HepG2 (cell line): ENCODE data around the gene KLF12. TPM values are rescaled to one million over a fixed set of nuclear protein-coding genes. Genes with fewer than 3 reads are reported as not detected.

Source experiments
- ARNT ChIP-seq: fragments of 450-650 bp; IDR thresholded peaks from 2 replicates; pipeline ENCODE4 v1.6.1; 2017
- BCL6 ChIP-seq: IDR thresholded peaks from 2 replicates; pipeline ENCODE4 v1.6.1; 2016; ENCODE audit warnings: missing genetic modification reagents, missing compliant biosample characterization
- ELF1 ChIP-seq: sonication (generic); formaldehyde crosslinking; IDR thresholded peaks from 2 replicates; pipeline ENCODE4 v1.4.0; 2020; ENCODE audit warnings: missing genetic modification reagents
- FOXA1 ChIP-seq, 2 experiments: fragments of 450-650 bp in 1 of 2; sonication (generic) in 1 of 2; formaldehyde crosslinking in 1 of 2; IDR thresholded peaks; 2 replicates each; pipeline versions ENCODE4 v1.4.0 to v1.6.1; 2016 to 2020; ENCODE audit warnings: missing genetic modification reagents in 1 of 2
- GATAD2A ChIP-seq: IDR thresholded peaks from 2 replicates; pipeline ENCODE4 v1.6.1; 2016
- GTF2F1 ChIP-seq: fragments of 150-350 bp; IDR thresholded peaks from 2 replicates; pipeline ENCODE4 v1.6.1; 2014; ENCODE audit warnings: low read length
- HDAC2 ChIP-seq: sonication (generic); formaldehyde crosslinking; IDR thresholded peaks from 2 replicates; pipeline ENCODE4 v1.4.0; 2020; ENCODE audit warnings: missing genetic modification reagents
- HHEX ChIP-seq: IDR thresholded peaks from 2 replicates; pipeline ENCODE4 v1.6.1; 2016; ENCODE audit warnings: control low read depth
- JDP2 ChIP-seq: sonication (generic); formaldehyde crosslinking; IDR thresholded peaks from 2 replicates; pipeline ENCODE4 v1.8.1; 2022; ENCODE audit warnings: missing genetic modification reagents, borderline replicate concordance
- MED1 ChIP-seq: sonication (generic); formaldehyde crosslinking; IDR thresholded peaks from 2 replicates; pipeline ENCODE4 v1.4.0; 2020; ENCODE audit warnings: missing genetic modification reagents
- MEIS1 ChIP-seq: sonication (generic); formaldehyde crosslinking; IDR thresholded peaks from 2 replicates; pipeline ENCODE4 v1.9.0; 2021; ENCODE audit warnings: mild to moderate bottlenecking, missing genetic modification reagents, moderate library complexity, borderline replicate concordance
- NRL ChIP-seq: sonication (generic); formaldehyde crosslinking; IDR thresholded peaks from 2 replicates; pipeline ENCODE4 v1.5.0; 2020; ENCODE audit warnings: missing genetic modification reagents, mild to moderate bottlenecking, moderate library complexity, borderline replicate concordance
- PHF21A ChIP-seq: sonication (generic); formaldehyde crosslinking; IDR thresholded peaks from 2 replicates; pipeline ENCODE4 v1.5.0; 2020; ENCODE audit warnings: mild to moderate bottlenecking, missing genetic modification reagents
- POGZ ChIP-seq: sonication (generic); formaldehyde crosslinking; IDR thresholded peaks from 2 replicates; pipeline ENCODE4 v1.4.0; 2020; ENCODE audit warnings: mild to moderate bottlenecking, missing genetic modification reagents
- PPARG ChIP-seq: conservative IDR thresholded peaks from 2 replicates; pipeline ENCODE4 v1.6.1; 2016; ENCODE audit warnings: missing biosample characterization, missing genetic modification reagents
- SNAPC2 ChIP-seq: sonication (generic); formaldehyde crosslinking; IDR thresholded peaks from 2 replicates; pipeline ENCODE4 v1.8.1; 2022; ENCODE audit warnings: mild to moderate bottlenecking, missing genetic modification reagents
- TEAD3 ChIP-seq: optimal IDR thresholded peaks from 2 replicates; pipeline ENCODE3; 2016; ENCODE audit warnings: borderline replicate concordance
- ZBTB21 ChIP-seq: sonication (generic); formaldehyde crosslinking; IDR thresholded peaks from 2 replicates; pipeline ENCODE4 v1.4.0; 2020; ENCODE audit warnings: missing genetic modification reagents
- ZMYM3 ChIP-seq: sonication (generic); formaldehyde crosslinking; IDR thresholded peaks from 2 replicates; pipeline ENCODE4 v1.5.1; 2020; ENCODE audit warnings: mild to moderate bottlenecking, missing genetic modification reagents
- ZMYM4 ChIP-seq: sonication (generic); formaldehyde crosslinking; IDR thresholded peaks from 2 replicates; pipeline ENCODE4 v1.8.1; 2023; ENCODE audit warnings: mild to moderate bottlenecking, missing genetic modification reagents
- ZNF160 ChIP-seq: sonication (generic); formaldehyde crosslinking; IDR thresholded peaks from 2 replicates; pipeline ENCODE4 v1.8.0; 2022; ENCODE audit warnings: mild to moderate bottlenecking, inconsistent platforms, missing genetic modification reagents
- ZNF292 ChIP-seq: sonication (generic); formaldehyde crosslinking; IDR thresholded peaks from 2 replicates; pipeline ENCODE4 v1.8.1; 2022; ENCODE audit warnings: mild to moderate bottlenecking, low read depth, missing genetic modification reagents, borderline replicate concordance
- ZNF644 ChIP-seq: IDR thresholded peaks from 2 replicates; pipeline ENCODE4 v1.6.1; 2016; ENCODE audit warnings: low read depth
- ZNF782 ChIP-seq: sonication (generic); formaldehyde crosslinking; IDR thresholded peaks from 2 replicates; pipeline ENCODE4 v1.4.0; 2020; ENCODE audit warnings: missing genetic modification reagents, mild to moderate bottlenecking, borderline replicate concordance
- polyA plus RNA-seq, 8 experiments: library from polyadenylated mRNA; depleted of rRNA in 3 of 8; stranded (reverse) in 7 of 8; unstranded in 1 of 8; fragments of >200 nt; fragmentation: Illumina TruSeq in 4 of 8; extraction: Trizol in 4 of 8; gene quantifications; 2 replicates each; pipeline versions ENCODE4 v1.2.1 to v1.2.3, GENCODE V29; 2011 to 2016; ENCODE audit warnings: low read depth in 4 of 8, missing spikeins in 1 of 8, mixed read lengths in 1 of 8; ENCODE audit not compliant: insufficient read depth in 1 of 8
- total RNA-seq, 5 experiments: library from RNA; depleted of rRNA; stranded (reverse); fragments of >200 nt; fragmentation: Illumina TruSeq; extraction: Trizol; gene quantifications; 2 replicates each; pipeline ENCODE4 v1.2.3, GENCODE V29; 2016; ENCODE audit warnings: low read depth in 1 of 5
- TF ChIP-seq, protein P1 (sequence below): sonication (generic); formaldehyde crosslinking; IDR thresholded peaks from 2 replicates; pipeline ENCODE4 v1.4.0; 2020; ENCODE audit warnings: mild to moderate bottlenecking, missing genetic modification reagents, borderline replicate concordance
- TF ChIP-seq, protein P2 (sequence below): sonication (generic); formaldehyde crosslinking; conservative IDR thresholded peaks from 2 replicates; pipeline ENCODE4 v1.4.0; 2020; ENCODE audit warnings: mild to moderate bottlenecking, missing genetic modification reagents, moderate library complexity

Gene KLF12
- total and polyA plus RNA-seq, 2 of the 13 experiments (the other 11 are each of a cell fraction or from before 2014, with no cell fraction given): 0.66 to 1.5 TPM

DNA sequence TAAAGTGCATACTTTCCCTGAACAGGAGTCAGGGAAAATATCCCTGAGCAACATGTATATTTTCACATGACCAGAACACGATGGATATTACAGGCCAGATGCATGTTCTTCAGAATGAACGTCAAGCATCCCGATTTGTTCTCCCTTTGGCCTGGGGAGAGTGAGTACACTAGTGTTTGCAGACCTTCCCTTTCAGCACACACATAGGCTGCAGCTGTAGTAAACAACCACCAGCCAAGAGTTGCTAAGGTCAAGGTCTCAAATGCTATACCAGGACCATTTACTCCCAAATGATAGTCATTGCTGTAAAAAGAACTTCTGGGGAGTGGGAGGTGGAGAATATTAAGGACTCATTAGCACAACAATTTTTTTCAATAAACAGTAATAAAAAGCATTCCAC lies 3.0 kb downstream of the KLF12 start (continued):
- TF ChIP-seq ARNT (no peak), ZNF160 (no peak), POGZ (CRISPR knock-in tag) (peak; percentile 74), ZNF644 (CRISPR knock-in tag) (0 out of 2 replicates have a peak, but pooled peaks have one; percentile 21), HDAC2 (peak; percentile 12; the same call in 1 of the 2 replicates), GATAD2A (CRISPR knock-in tag) (peak; percentile 71), ZMYM3 (CRISPR knock-in tag) (0 out of 2 replicates have a peak, but pooled peaks have one; percentile 43), SNAPC2 (CRISPR knock-in tag) (no peak), JDP2 (CRISPR knock-in tag) (no peak), ZBTB21 (no peak), GTF2F1 (no peak), ZMYM4 (peak; percentile 81), TEAD3 (peak; percentile 48), NRL (CRISPR knock-in tag) (no peak), MEIS1 (no peak), ZNF292 (peak; percentile 70; the same call in 1 of the 2 replicates), PPARG (CRISPR knock-in tag) (no peak), MED1 (peak; percentile 64), ELF1 (no peak), FOXA1 (IDR thresholded peaks at IDR 0.05) (no peak), FOXA1 (CRISPR knock-in tag; IDR thresholded peaks at IDR 0.05) (0 out of 2 replicates have a peak, but pooled peaks have one; percentile 40), PHF21A (CRISPR knock-in tag) (0 out of 2 replicates have a peak, but pooled peaks have one; percentile 29), BCL6 (CRISPR knock-in tag) (0 out of 2 replicates have a peak, but pooled peaks have one; percentile 43), ZNF782 (CRISPR knock-in tag) (no peak), HHEX (peak; percentile 57; the same call in 1 of the 2 replicates)
- TF ChIP-seq, protein P1, sequence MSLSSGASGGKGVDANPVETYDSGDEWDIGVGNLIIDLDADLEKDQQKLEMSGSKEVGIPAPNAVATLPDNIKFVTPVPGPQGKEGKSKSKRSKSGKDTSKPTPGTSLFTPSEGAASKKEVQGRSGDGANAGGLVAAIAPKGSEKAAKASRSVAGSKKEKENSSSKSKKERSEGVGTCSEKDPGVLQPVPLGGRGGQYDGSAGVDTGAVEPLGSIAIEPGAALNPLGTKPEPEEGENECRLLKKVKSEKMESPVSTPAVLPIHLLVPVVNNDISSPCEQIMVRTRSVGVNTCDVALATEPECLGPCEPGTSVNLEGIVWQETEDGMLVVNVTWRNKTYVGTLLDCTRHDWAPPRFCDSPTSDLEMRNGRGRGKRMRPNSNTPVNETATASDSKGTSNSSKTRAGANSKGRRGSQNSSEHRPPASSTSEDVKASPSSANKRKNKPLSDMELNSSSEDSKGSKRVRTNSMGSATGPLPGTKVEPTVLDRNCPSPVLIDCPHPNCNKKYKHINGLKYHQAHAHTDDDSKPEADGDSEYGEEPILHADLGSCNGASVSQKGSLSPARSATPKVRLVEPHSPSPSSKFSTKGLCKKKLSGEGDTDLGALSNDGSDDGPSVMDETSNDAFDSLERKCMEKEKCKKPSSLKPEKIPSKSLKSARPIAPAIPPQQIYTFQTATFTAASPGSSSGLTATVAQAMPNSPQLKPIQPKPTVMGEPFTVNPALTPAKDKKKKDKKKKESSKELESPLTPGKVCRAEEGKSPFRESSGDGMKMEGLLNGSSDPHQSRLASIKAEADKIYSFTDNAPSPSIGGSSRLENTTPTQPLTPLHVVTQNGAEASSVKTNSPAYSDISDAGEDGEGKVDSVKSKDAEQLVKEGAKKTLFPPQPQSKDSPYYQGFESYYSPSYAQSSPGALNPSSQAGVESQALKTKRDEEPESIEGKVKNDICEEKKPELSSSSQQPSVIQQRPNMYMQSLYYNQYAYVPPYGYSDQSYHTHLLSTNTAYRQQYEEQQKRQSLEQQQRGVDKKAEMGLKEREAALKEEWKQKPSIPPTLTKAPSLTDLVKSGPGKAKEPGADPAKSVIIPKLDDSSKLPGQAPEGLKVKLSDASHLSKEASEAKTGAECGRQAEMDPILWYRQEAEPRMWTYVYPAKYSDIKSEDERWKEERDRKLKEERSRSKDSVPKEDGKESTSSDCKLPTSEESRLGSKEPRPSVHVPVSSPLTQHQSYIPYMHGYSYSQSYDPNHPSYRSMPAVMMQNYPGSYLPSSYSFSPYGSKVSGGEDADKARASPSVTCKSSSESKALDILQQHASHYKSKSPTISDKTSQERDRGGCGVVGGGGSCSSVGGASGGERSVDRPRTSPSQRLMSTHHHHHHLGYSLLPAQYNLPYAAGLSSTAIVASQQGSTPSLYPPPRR (CRISPR knock-in tag): no peak; the same call in 1 of the 2 replicates
- TF ChIP-seq, protein P2, sequence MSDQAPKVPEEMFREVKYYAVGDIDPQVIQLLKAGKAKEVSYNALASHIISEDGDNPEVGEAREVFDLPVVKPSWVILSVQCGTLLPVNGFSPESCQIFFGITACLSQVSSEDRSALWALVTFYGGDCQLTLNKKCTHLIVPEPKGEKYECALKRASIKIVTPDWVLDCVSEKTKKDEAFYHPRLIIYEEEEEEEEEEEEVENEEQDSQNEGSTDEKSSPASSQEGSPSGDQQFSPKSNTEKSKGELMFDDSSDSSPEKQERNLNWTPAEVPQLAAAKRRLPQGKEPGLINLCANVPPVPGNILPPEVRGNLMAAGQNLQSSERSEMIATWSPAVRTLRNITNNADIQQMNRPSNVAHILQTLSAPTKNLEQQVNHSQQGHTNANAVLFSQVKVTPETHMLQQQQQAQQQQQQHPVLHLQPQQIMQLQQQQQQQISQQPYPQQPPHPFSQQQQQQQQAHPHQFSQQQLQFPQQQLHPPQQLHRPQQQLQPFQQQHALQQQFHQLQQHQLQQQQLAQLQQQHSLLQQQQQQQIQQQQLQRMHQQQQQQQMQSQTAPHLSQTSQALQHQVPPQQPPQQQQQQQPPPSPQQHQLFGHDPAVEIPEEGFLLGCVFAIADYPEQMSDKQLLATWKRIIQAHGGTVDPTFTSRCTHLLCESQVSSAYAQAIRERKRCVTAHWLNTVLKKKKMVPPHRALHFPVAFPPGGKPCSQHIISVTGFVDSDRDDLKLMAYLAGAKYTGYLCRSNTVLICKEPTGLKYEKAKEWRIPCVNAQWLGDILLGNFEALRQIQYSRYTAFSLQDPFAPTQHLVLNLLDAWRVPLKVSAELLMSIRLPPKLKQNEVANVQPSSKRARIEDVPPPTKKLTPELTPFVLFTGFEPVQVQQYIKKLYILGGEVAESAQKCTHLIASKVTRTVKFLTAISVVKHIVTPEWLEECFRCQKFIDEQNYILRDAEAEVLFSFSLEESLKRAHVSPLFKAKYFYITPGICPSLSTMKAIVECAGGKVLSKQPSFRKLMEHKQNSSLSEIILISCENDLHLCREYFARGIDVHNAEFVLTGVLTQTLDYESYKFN: peak; percentile 78
